GM23248 (cell line): ENCODE data around the gene GFAP.

ENCODE experiments used
- EZH2 ChIP-seq: fragments of 200-600 bp; sonication (generic); IDR thresholded peaks from 2 replicates; pipeline ENCODE4 v1.6.1; 2018; ENCODE audit warnings: antibody characterized with exemption, mild to moderate bottlenecking; ENCODE audit not compliant: insufficient read depth, poor library complexity, severe bottlenecking
- EZH2phosphoT487 ChIP-seq: fragments of 200-600 bp; sonication (generic); IDR thresholded peaks from 2 replicates; pipeline ENCODE4 v1.6.1; 2018; ENCODE audit warnings: antibody characterized with exemption, moderate library complexity, mild to moderate bottlenecking, low read depth; ENCODE audit not compliant: insufficient read depth

DNA sequence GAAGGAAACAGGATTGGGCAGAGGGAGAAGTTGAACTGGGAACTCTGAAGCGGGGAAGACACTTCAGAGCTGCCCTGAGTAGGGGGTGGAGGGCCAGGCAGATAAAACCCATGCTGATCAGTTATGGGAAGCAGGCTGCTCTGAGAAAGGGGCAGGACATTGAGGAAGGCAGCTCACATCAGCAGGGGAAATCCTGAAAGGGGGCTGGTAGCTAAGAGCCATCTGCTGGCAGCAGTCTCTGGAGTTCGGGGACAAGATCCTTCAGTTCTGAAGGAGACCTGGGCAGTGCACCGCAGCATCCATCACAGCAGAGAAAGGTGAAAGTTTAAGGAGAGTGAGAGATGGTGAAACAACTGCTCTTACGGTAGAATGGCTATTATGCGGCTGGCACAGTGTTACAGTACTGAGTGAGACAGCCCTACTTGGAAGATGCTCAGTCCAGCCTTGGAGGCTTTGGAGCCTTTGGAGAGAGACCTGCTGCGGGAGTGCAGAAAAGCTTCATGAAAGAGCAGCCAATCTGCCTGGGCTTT lies 37.7 kb upstream of the GFAP start:
- no peak for TF ChIP-seq EZH2
- no peak for TF ChIP-seq EZH2phosphoT487
